Glutamatergic neuron (in vitro differentiated cells): ENCODE data around the gene GNAS-AS1. TPM values are rescaled to one million over a fixed set of nuclear protein-coding genes. Genes with fewer than 3 reads are reported as not detected.

Experiments used
- DNase-seq: peaks from one replicate; pipeline ENCODE4 v3.0.0; 2022
- H3K27ac Mint-ChIP-seq: one replicate; pipeline ENCODE4 v1.8.0; 2020; ENCODE audit warnings: mild to moderate bottlenecking, mixed read lengths, inconsistent platforms; ENCODE audit not compliant: unreplicated experiment
- H3K27me3 Mint-ChIP-seq: one replicate; pipeline ENCODE4 v1.8.0; 2020; ENCODE audit warnings: mild to moderate bottlenecking, moderate library complexity, mixed read lengths, inconsistent platforms; ENCODE audit not compliant: unreplicated experiment
- H3K36me3 Mint-ChIP-seq: one replicate; pipeline ENCODE4 v1.8.0; 2020; ENCODE audit warnings: mild to moderate bottlenecking, mixed read lengths, inconsistent platforms; ENCODE audit not compliant: unreplicated experiment
- H3K4me1 Mint-ChIP-seq: one replicate; pipeline ENCODE4 v1.8.0; 2020; ENCODE audit warnings: mild to moderate bottlenecking, low read depth, mixed read lengths, inconsistent platforms; ENCODE audit not compliant: unreplicated experiment
- H3K4me3 Mint-ChIP-seq: one replicate; pipeline ENCODE4 v1.8.0; 2020; ENCODE audit warnings: mild to moderate bottlenecking, mixed read lengths, inconsistent platforms; ENCODE audit not compliant: unreplicated experiment
- H3K9me3 Mint-ChIP-seq: one replicate; pipeline ENCODE4 v1.8.0; 2020; ENCODE audit warnings: mild to moderate bottlenecking, moderate library complexity, mixed read lengths, inconsistent platforms; ENCODE audit not compliant: unreplicated experiment
- total RNA-seq: library from RNA; stranded (reverse); fragmentation: NEBNext Ultra II Directional; extraction: Animal tissue kit (Norgen Biotek cat#: 25700); gene quantifications from one replicate; pipeline ENCODE4 v1.2.1, GENCODE V29; 2021; ENCODE audit not compliant: unreplicated experiment
- TF ChIP-seq, protein P1 (sequence below): fragments of 200-600 bp; sonication (generic); IDR thresholded peaks from one replicate; pipeline ENCODE4 v1.5.0; 2021; ENCODE audit not compliant: partially characterized antibody, unreplicated experiment

GNAS-AS1 gene
- total RNA-seq, 1 donor from 2014 or later: 11.7 TPM

DNA sequence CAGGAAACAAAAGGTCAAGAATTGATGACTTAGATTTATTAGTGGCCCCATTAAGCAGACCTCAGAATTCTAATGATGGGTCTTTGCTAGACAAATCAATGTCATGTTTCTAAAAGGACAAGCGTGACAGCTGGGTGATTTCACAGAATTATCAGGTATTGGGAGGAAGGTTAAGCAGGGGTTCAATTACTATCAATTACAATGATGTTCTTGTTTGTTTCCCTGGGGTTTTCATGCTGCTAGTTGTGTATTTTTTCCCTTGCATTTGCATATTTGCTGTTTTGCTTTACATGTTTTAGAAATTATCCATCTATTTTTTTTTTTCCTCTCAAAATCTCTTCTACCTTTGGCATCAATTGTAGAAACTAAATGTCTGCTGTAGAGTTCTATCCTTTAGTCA, 29.7 kb upstream of the GNAS-AS1 start:
- Mint-ChIP-seq H3K36me3 (no peaks in the 10 kb centered on the region), H3K27ac (peak overlapping the region; percentile 6), H3K27me3 (no peaks in the 10 kb centered on the region), H3K4me1 (peaks cover 71% of the 10 kb centered on the region), H3K9me3 (no peaks in the 10 kb centered on the region), H3K4me3 (peak overlapping the region; percentile 60)
- TF ChIP-seq, protein P1, sequence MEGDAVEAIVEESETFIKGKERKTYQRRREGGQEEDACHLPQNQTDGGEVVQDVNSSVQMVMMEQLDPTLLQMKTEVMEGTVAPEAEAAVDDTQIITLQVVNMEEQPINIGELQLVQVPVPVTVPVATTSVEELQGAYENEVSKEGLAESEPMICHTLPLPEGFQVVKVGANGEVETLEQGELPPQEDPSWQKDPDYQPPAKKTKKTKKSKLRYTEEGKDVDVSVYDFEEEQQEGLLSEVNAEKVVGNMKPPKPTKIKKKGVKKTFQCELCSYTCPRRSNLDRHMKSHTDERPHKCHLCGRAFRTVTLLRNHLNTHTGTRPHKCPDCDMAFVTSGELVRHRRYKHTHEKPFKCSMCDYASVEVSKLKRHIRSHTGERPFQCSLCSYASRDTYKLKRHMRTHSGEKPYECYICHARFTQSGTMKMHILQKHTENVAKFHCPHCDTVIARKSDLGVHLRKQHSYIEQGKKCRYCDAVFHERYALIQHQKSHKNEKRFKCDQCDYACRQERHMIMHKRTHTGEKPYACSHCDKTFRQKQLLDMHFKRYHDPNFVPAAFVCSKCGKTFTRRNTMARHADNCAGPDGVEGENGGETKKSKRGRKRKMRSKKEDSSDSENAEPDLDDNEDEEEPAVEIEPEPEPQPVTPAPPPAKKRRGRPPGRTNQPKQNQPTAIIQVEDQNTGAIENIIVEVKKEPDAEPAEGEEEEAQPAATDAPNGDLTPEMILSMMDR: no peak
- no peak for DNase-seq

DNA sequence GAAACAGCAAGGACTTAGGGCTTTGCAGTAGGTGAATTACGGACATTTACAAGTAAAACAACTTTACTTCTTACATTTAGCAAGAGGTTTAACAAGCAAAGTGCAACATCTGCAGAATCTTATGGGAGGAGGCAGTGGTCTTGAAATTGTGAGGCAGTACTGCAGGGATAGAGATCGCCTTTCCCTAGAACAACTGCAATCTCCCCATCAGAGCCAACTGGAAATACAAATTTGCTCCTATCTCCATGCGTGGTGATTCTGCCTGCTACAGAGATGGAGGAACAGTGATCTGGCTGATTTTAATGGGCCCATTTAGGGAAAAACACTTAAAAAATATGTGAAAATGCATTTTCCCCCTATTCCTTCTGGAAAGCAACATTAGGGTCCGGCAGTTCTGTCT, 27.7 kb upstream of the GNAS-AS1 start:
- TF ChIP-seq, protein P1: no peak
- DNase-seq: no peak
- Mint-ChIP-seq H3K9me3 (no peaks in the 10 kb centered on the region), H3K4me1 (peaks cover 65% of the 10 kb centered on the region), H3K36me3 (no peaks in the 10 kb centered on the region), H3K27me3 (no peaks in the 10 kb centered on the region), H3K4me3 (no peak overlapping the region), H3K27ac (peak overlapping the region; percentile 28)

DNA sequence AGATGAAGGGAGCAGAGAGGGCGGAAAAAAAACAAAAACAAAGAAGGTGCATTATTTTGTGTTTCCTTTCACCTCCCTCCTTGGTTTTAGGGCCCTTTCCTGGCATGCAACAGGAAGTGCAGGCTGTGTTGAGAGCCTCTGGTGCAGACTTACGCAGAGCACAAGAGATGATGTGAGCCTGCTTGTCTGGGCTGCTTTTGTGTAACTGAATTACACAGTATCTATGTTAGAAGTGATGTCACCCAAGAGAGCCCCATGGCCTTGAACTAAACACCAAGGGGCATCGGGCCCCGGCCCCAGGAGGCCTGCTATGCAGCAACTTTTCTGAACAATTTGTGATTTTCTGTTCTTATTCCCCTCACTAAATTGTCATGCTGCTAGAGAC, 27.3 kb upstream of the GNAS-AS1 start:
- H3K4me3 Mint-ChIP-seq: no peak overlapping the region
- TF ChIP-seq, protein P1: no peak
- no peaks in the 10 kb centered on the region for H3K27me3 Mint-ChIP-seq
- H3K9me3 Mint-ChIP-seq: no peaks in the 10 kb centered on the region
- DNase-seq: no peak
- peak overlapping the region; percentile 36 for H3K27ac Mint-ChIP-seq
- no peaks in the 10 kb centered on the region for H3K36me3 Mint-ChIP-seq
- H3K4me1 Mint-ChIP-seq: peaks cover 61% of the 10 kb centered on the region

DNA sequence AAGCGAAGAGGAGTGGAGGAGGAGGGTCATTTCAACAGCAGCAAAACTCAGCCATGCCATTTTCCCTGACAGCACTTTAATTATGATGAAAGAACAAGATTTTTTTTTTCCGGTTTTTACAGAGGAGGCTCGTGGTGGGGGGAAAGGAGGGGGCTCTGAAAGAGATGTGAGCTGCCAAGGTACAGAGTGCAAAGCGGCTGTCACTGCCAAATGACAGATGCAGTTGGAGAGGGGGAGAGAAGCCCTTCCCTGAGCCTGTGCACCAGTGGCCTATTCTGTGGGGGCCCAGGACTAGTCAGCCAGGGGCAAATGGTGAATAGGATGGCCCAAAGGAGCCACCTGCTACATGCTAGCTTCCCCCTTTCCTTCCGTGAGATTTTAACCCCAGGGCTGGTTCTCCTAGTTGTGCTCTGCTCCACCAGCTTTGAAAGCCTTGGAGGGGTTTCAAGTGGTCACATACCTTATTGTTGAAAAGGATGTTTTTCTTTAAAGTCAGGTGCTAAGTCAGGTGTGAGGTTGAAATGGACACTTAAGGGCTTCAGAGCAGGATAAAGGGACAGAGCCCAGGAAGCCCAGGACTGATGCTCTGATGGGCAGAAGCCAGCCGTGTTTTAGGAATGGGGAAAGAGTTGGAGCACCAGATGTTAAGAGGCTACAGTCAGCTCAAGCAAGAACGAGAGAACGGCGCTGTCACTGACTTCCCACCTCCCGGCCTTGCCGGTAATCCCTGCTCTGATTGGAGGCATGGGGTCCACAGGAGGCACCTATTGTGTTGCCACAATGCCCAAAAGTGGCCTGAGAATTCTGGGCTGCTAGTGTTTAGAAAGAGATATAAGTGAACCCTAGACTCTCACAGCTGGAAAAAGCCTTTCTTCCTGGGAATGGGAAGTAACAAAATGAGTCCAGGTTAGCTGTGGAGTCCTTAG, 26.6 kb upstream of the GNAS-AS1 start:
- H3K27me3 Mint-ChIP-seq: no peaks in the 10 kb centered on the region
- peak overlapping the region; percentile 82 for H3K27ac Mint-ChIP-seq
- DNase-seq: no peak
- H3K9me3 Mint-ChIP-seq: no peaks in the 10 kb centered on the region
- TF ChIP-seq, protein P1: no peak
- peaks cover 54% of the 10 kb centered on the region for H3K4me1 Mint-ChIP-seq
- H3K4me3 Mint-ChIP-seq: peak overlapping the region; percentile 61
- H3K36me3 Mint-ChIP-seq: no peaks in the 10 kb centered on the region

DNA sequence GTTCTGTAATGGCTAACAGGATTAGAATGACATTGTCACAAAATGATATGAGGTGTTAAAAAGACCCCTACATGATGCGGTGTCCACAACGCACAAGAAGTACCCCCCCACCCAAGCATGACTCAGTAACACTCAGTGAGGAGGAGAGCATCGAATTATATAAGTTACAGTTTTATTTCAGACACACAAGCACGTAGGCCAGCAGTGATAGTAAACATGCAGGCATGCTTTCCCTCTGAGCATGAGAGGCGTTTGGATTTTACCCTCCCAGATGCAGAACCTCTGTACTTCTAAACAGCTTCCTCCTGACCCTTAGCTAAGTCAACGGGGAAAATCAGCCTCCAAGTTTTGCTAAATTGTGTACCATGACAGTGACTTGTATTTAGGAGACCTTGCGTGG, 25.7 kb upstream of the GNAS-AS1 start:
- DNase-seq: no peak
- Mint-ChIP-seq H3K4me1 (peaks cover 51% of the 10 kb centered on the region), H3K4me3 (peak overlapping the region; percentile 61), H3K27ac (peak overlapping the region; percentile 82), H3K36me3 (no peaks in the 10 kb centered on the region), H3K27me3 (no peaks in the 10 kb centered on the region), H3K9me3 (no peaks in the 10 kb centered on the region)
- TF ChIP-seq, protein P1: no peak
